ENCODE results near the gene CNTN1.
"Not testable (repeated sequence)": the region's sequence is repeated elsewhere in the genome, so short reads cannot be mapped to it uniquely, and the experiment has no call there.

CNTN1 gene

GRCh38 chr12:41051954-41052353, 359.7 kb downstream of the CNTN1 start:
- Mint-ChIP-seq H3K4me1 (ENCODE audit: low read depth) (no peaks in the 10 kb centered on the region), H3K36me3 (ENCODE audit: low read depth) (no peaks in the 10 kb centered on the region), H3K27me3 (no peaks in the 10 kb centered on the region), H3K9me3 (no peaks in the 10 kb centered on the region), H3K4me3 (no peak overlapping the region), H3K27ac (no peak overlapping the region)
- intact Hi-C loops (cut with micrococcal nuclease): no loop called here

- H3K27me3 Mint-ChIP-seq: no peaks in the 10 kb centered on the region
- no peaks in the 10 kb centered on the region for H3K36me3 Mint-ChIP-seq (ENCODE audit: low read depth)
- H3K4me1 Mint-ChIP-seq (ENCODE audit: low read depth): no peaks in the 10 kb centered on the region
- intact Hi-C loops (cut with micrococcal nuclease): no loop called here
- no peaks in the 10 kb centered on the region for H3K9me3 Mint-ChIP-seq
- H3K27ac Mint-ChIP-seq: no peak overlapping the region
- H3K4me3 Mint-ChIP-seq: no peak overlapping the region
These were observed 360.2 kb downstream of the CNTN1 start for GRCh38 chr12:41052441-41052840.

GRCh38 chr12:41053046-41053445, 360.8 kb downstream of the CNTN1 start:
- Mint-ChIP-seq H3K27ac (no peak overlapping the region), H3K4me1 (ENCODE audit: low read depth) (no peaks in the 10 kb centered on the region), H3K27me3 (no peaks in the 10 kb centered on the region), H3K9me3 (no peaks in the 10 kb centered on the region), H3K36me3 (ENCODE audit: low read depth) (no peaks in the 10 kb centered on the region), H3K4me3 (no peak overlapping the region)
- intact Hi-C loops (cut with micrococcal nuclease): no loop called here

GRCh38 chr12:41055875-41056577, 363.8 kb downstream of the CNTN1 start:
- Mint-ChIP-seq H3K27ac (no peak overlapping the region), H3K9me3 (no peaks in the 10 kb centered on the region), H3K27me3 (no peaks in the 10 kb centered on the region), H3K36me3 (ENCODE audit: low read depth) (no peaks in the 10 kb centered on the region), H3K4me3 (no peak overlapping the region), H3K4me1 (ENCODE audit: low read depth) (no peaks in the 10 kb centered on the region)
- intact Hi-C loops (cut with micrococcal nuclease): no loop called here

- H3K27ac Mint-ChIP-seq: no peak overlapping the region
- H3K27me3 Mint-ChIP-seq: no peaks in the 10 kb centered on the region
- H3K9me3 Mint-ChIP-seq: peaks cover 3% of the 10 kb centered on the region
- no peak overlapping the region for H3K4me3 Mint-ChIP-seq
- H3K36me3 Mint-ChIP-seq (ENCODE audit: low read depth): no peaks in the 10 kb centered on the region
- intact Hi-C loops (cut with micrococcal nuclease): no loop called here
- no peaks in the 10 kb centered on the region for H3K4me1 Mint-ChIP-seq (ENCODE audit: low read depth)
These were observed 366.0 kb downstream of the CNTN1 start for GRCh38 chr12:41058266-41058665.

- intact Hi-C loops (cut with micrococcal nuclease): no loop called here
- Mint-ChIP-seq H3K4me1 (ENCODE audit: low read depth) (no peaks in the 10 kb centered on the region), H3K4me3 (no peak overlapping the region), H3K36me3 (ENCODE audit: low read depth) (no peaks in the 10 kb centered on the region), H3K9me3 (peaks cover 8% of the 10 kb centered on the region), H3K27ac (no peak overlapping the region), H3K27me3 (no peaks in the 10 kb centered on the region)
These were observed 369.0 kb downstream of the CNTN1 start for GRCh38 chr12:41061192-41061591.

- H3K27me3 Mint-ChIP-seq: no peaks in the 10 kb centered on the region
- no peak overlapping the region for H3K4me3 Mint-ChIP-seq
- H3K27ac Mint-ChIP-seq: no peak overlapping the region
- intact Hi-C loops (cut with micrococcal nuclease): no loop called here
- H3K4me1 Mint-ChIP-seq (ENCODE audit: low read depth): no peaks in the 10 kb centered on the region
- H3K36me3 Mint-ChIP-seq (ENCODE audit: low read depth): no peaks in the 10 kb centered on the region
- peaks cover 8% of the 10 kb centered on the region for H3K9me3 Mint-ChIP-seq
These were observed 372.2 kb downstream of the CNTN1 start for GRCh38 chr12:41064411-41064810.

- intact Hi-C loops (cut with micrococcal nuclease): no loop called here
- Mint-ChIP-seq H3K27ac (no peak overlapping the region), H3K36me3 (ENCODE audit: low read depth) (no peaks in the 10 kb centered on the region), H3K9me3 (peaks cover 7% of the 10 kb centered on the region), H3K27me3 (no peaks in the 10 kb centered on the region), H3K4me1 (ENCODE audit: low read depth) (no peaks in the 10 kb centered on the region), H3K4me3 (no peak overlapping the region)
These were observed 375.9 kb downstream of the CNTN1 start for GRCh38 chr12:41067941-41068645.

GRCh38 chr12:41073633-41074472, 381.6 kb downstream of the CNTN1 start:
- H3K4me1 Mint-ChIP-seq (ENCODE audit: low read depth): no peaks in the 10 kb centered on the region
- no peak overlapping the region for H3K4me3 Mint-ChIP-seq
- no peaks in the 10 kb centered on the region for H3K27me3 Mint-ChIP-seq
- intact Hi-C loops (cut with micrococcal nuclease): no loop called here
- H3K27ac Mint-ChIP-seq: no peak overlapping the region
- no peaks in the 10 kb centered on the region for H3K36me3 Mint-ChIP-seq (ENCODE audit: low read depth)
- H3K9me3 Mint-ChIP-seq: peaks cover 22% of the 10 kb centered on the region

GRCh38 chr12:41074473-41074769, 382.2 kb downstream of the CNTN1 start:
- H3K27ac Mint-ChIP-seq: no peak overlapping the region
- H3K4me3 Mint-ChIP-seq: no peak overlapping the region
- H3K36me3 Mint-ChIP-seq (ENCODE audit: low read depth): no peaks in the 10 kb centered on the region
- H3K9me3 Mint-ChIP-seq: peaks cover 24% of the 10 kb centered on the region
- no peaks in the 10 kb centered on the region for H3K4me1 Mint-ChIP-seq (ENCODE audit: low read depth)
- intact Hi-C loops (cut with micrococcal nuclease): no loop called here
- no peaks in the 10 kb centered on the region for H3K27me3 Mint-ChIP-seq

GRCh38 chr12:41076114-41076513, 383.9 kb downstream of the CNTN1 start:
- Mint-ChIP-seq H3K4me1 (ENCODE audit: low read depth) (no peaks in the 10 kb centered on the region), H3K9me3 (peaks cover 41% of the 10 kb centered on the region), H3K27ac (no peak overlapping the region), H3K27me3 (no peaks in the 10 kb centered on the region), H3K4me3 (no peak overlapping the region), H3K36me3 (ENCODE audit: low read depth) (no peaks in the 10 kb centered on the region)
- intact Hi-C loops (cut with micrococcal nuclease): no loop called here

GRCh38 chr12:41081241-41081640, 389.0 kb downstream of the CNTN1 start:
- H3K4me3 Mint-ChIP-seq; H3K36me3 Mint-ChIP-seq (ENCODE audit: low read depth); H3K27ac Mint-ChIP-seq; intact Hi-C loops (cut with micrococcal nuclease); H3K4me1 Mint-ChIP-seq (ENCODE audit: low read depth); H3K27me3 Mint-ChIP-seq: not testable (repeated sequence)
- peaks cover 38% of the 10 kb centered on the region for H3K9me3 Mint-ChIP-seq

GRCh38 chr12:41089438-41089837, 397.2 kb downstream of the CNTN1 start:
- intact Hi-C loops (cut with micrococcal nuclease): no loop called here
- no peak overlapping the region for H3K4me3 Mint-ChIP-seq
- no peaks in the 10 kb centered on the region for H3K36me3 Mint-ChIP-seq (ENCODE audit: low read depth)
- H3K4me1 Mint-ChIP-seq (ENCODE audit: low read depth): no peaks in the 10 kb centered on the region
- no peak overlapping the region for H3K27ac Mint-ChIP-seq
- peaks cover 46% of the 10 kb centered on the region for H3K9me3 Mint-ChIP-seq
- no peaks in the 10 kb centered on the region for H3K27me3 Mint-ChIP-seq

GRCh38 chr12:41092115-41092514, 399.9 kb downstream of the CNTN1 start:
- H3K4me1 Mint-ChIP-seq (ENCODE audit: low read depth): no peaks in the 10 kb centered on the region
- H3K27me3 Mint-ChIP-seq: no peaks in the 10 kb centered on the region
- no peak overlapping the region for H3K4me3 Mint-ChIP-seq
- intact Hi-C loops (cut with micrococcal nuclease): no loop called here
- no peaks in the 10 kb centered on the region for H3K36me3 Mint-ChIP-seq (ENCODE audit: low read depth)
- H3K9me3 Mint-ChIP-seq: peaks cover 42% of the 10 kb centered on the region
- H3K27ac Mint-ChIP-seq: no peak overlapping the region
